Natural killer cell (primary cell): ENCODE measurements around the gene NFYC. TPM values are rescaled to one million over a fixed set of nuclear protein-coding genes. Genes with fewer than 3 reads are reported as not detected.

Experiments
- ATAC-seq, 3 donors: fragments of 150-1000 bp in 2 of 3; fragments of 200-7000 bp in 1 of 3; cut with Tn5 transposase; 1 replicate in 1 of 3; 2 replicates in 2 of 3; pipeline ENCODE4 v1.10.0; 2021; ENCODE audit warnings: mild to moderate bottlenecking in 2 of 3, moderate library complexity in 2 of 3
- DNase-seq, 2 donors: peaks; one replicate each; pipeline versions ENCODE4 v3.0.0 to v3.0.0-alpha.2; 2013 to 2021; ENCODE audit warnings: mixed read lengths in 1 of 2
- H3K27ac ChIP-seq: one replicate; pipeline ENCODE4 v1.5.1; 2013; ENCODE audit warnings: mild to moderate bottlenecking, low read length
- H3K27me3 ChIP-seq: one replicate; pipeline ENCODE4 v1.6.1; 2013; ENCODE audit warnings: low read length; ENCODE audit not compliant: control insufficient read depth, insufficient read depth
- H3K36me3 ChIP-seq: one replicate; pipeline ENCODE4 v1.6.1; 2013; ENCODE audit warnings: low read length; ENCODE audit not compliant: control insufficient read depth, insufficient read depth
- H3K4me1 ChIP-seq: one replicate; pipeline ENCODE4 v1.6.1; 2013; ENCODE audit warnings: low read length; ENCODE audit not compliant: control insufficient read depth, insufficient read depth
- H3K4me3 ChIP-seq: one replicate; pipeline ENCODE4 v1.5.1; 2013; ENCODE audit warnings: low read length
- H3K9me3 ChIP-seq: one replicate; pipeline ENCODE4 v1.6.1; 2013; ENCODE audit warnings: low read length; ENCODE audit not compliant: control insufficient read depth, insufficient read depth
- H3K27ac Mint-ChIP-seq, 2 donors: one replicate each; pipeline ENCODE4 v1.8.0; 2022; ENCODE audit warnings: mild to moderate bottlenecking in 2 of 2, mixed read lengths in 2 of 2, moderate library complexity in 1 of 2
- H3K27me3 Mint-ChIP-seq, 2 donors: one replicate each; pipeline ENCODE4 v1.8.0; 2022; ENCODE audit warnings: low read depth in 2 of 2, mixed read lengths in 2 of 2
- H3K36me3 Mint-ChIP-seq: one replicate; pipeline ENCODE4 v1.8.0; 2022; ENCODE audit warnings: mixed read lengths
- H3K4me1 Mint-ChIP-seq, 2 donors: one replicate each; pipeline ENCODE4 v1.8.0; 2022; ENCODE audit warnings: mixed read lengths in 2 of 2
- H3K4me3 Mint-ChIP-seq: one replicate; pipeline ENCODE4 v1.8.0; 2022; ENCODE audit warnings: mild to moderate bottlenecking, moderate library complexity, mixed read lengths
- H3K9me3 Mint-ChIP-seq, 2 donors: one replicate each; pipeline ENCODE4 v1.8.0; 2022; ENCODE audit warnings: mixed read lengths in 2 of 2
- WGBS: methylation state at CpG from one replicate; pipeline ENCODE4 v1.1.7; 2013; ENCODE audit warnings: missing lambda C conversion rate; ENCODE audit not compliant: insufficient coverage; 5-methylcytosine and 5-hydroxymethylcytosine counted together
- intact Hi-C: fragments of 100-400 bp; cut with micrococcal nuclease; formaldehyde crosslinking; loops from one replicate; pipeline ENCODE4 v1.14.2; 2022
- total RNA-seq, 4 donors: library from RNA; stranded (reverse); fragments of 120-200 nt in 1 of 4; gene quantifications; one replicate each; pipeline versions ENCODE4 v1.2.3 to v1.2.4, GENCODE V29; 2013 to 2022
- TF ChIP-seq, protein P1 (sequence below): fragments of 200-600 bp; IDR thresholded peaks from one replicate; pipeline ENCODE4 v1.8.0; 2022; ENCODE audit warnings: antibody characterized with exemption

NFYC gene
- total RNA-seq, 3 donors from 2014 or later (not counting 1 experiment from before 2014, with no cell fraction given) = 38.7 to 60.4 (median 48.5) TPM

DNA sequence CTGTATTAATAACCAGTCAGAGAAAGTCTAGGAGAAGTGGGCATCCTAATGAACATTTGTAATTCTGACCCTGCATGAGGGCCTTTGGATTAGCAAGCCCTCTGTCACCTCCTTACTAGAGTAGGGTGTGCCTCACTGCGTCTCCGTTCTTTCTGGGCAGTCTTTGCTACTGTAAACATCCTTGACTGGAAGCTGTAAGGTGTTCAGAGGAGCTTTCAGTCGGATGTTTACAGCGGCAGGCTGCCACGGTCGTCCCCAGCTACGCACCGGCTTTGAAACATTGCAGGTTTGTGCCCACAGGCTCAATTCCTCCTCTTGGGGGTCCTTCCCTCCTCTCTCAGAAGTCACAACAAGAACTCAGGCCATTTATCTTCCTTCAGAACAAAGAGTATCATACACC lies 62.7 kb downstream of the NFYC start:
- intact Hi-C loops = no loop called here
- no peak overlapping the region for H3K4me3 ChIP-seq
- H3K27ac ChIP-seq = no peak overlapping the region
- DNase-seq (no peak), ATAC-seq (no peak)
- Mint-ChIP-seq H3K4me3 (no peak overlapping the region), H3K27me3 (no peaks in the 10 kb centered on the region), H3K27ac (no peak overlapping the region), H3K36me3 (peaks cover 29% of the 10 kb centered on the region), H3K4me1 (peaks cover 0 to 4% of the 10 kb centered on the region in 2 donors), H3K9me3 (no peaks in the 10 kb centered on the region)
- no peaks in the 10 kb centered on the region for H3K4me1 ChIP-seq
- H3K9me3 ChIP-seq = no peaks in the 10 kb centered on the region
- TF ChIP-seq, protein P1, sequence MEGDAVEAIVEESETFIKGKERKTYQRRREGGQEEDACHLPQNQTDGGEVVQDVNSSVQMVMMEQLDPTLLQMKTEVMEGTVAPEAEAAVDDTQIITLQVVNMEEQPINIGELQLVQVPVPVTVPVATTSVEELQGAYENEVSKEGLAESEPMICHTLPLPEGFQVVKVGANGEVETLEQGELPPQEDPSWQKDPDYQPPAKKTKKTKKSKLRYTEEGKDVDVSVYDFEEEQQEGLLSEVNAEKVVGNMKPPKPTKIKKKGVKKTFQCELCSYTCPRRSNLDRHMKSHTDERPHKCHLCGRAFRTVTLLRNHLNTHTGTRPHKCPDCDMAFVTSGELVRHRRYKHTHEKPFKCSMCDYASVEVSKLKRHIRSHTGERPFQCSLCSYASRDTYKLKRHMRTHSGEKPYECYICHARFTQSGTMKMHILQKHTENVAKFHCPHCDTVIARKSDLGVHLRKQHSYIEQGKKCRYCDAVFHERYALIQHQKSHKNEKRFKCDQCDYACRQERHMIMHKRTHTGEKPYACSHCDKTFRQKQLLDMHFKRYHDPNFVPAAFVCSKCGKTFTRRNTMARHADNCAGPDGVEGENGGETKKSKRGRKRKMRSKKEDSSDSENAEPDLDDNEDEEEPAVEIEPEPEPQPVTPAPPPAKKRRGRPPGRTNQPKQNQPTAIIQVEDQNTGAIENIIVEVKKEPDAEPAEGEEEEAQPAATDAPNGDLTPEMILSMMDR = no peak
- no peaks in the 10 kb centered on the region for H3K27me3 ChIP-seq
- WGBS = 99% methylated on average over 8 of the region's 8 CpGs
- H3K36me3 ChIP-seq = peaks cover 87% of the 10 kb centered on the region

DNA sequence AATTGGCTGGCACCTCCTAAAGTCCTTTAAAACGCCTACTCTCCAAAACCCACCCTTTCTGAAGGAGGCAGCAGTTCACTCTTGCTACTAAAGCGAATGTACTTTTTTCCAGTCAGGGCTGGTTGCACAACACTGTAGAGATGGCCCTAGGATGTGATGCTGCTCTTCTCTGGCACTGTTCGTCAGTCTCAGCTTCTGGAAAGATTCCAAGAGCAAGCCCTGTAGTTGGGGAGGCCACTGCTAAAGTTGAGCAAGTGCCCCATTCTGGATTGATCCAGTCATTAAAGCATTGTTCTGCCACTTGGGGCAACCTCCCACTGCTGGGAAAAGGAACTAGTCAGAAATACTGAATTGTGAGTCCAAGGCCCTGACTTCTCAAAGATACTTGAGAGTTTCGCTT lies 63.6 kb downstream of the NFYC start:
- 82% methylated on average over 4 of the region's 4 CpGs for WGBS
- no peak for DNase-seq
- H3K36me3 ChIP-seq = peaks cover 85% of the 10 kb centered on the region
- Mint-ChIP-seq H3K27ac (no peak overlapping the region), H3K36me3 (peaks cover 24% of the 10 kb centered on the region), H3K4me3 (no peak overlapping the region), H3K9me3 (no peaks in the 10 kb centered on the region), H3K4me1 (peaks cover 0 to 4% of the 10 kb centered on the region in 2 donors), H3K27me3 (no peaks in the 10 kb centered on the region)
- no peaks in the 10 kb centered on the region for H3K27me3 ChIP-seq
- H3K4me3 ChIP-seq = no peak overlapping the region
- H3K9me3 ChIP-seq = no peaks in the 10 kb centered on the region
- no peak for ATAC-seq
- TF ChIP-seq, protein P1 = no peak
- H3K27ac ChIP-seq = no peak overlapping the region
- H3K4me1 ChIP-seq = no peaks in the 10 kb centered on the region
- intact Hi-C loops = no loop called here

DNA sequence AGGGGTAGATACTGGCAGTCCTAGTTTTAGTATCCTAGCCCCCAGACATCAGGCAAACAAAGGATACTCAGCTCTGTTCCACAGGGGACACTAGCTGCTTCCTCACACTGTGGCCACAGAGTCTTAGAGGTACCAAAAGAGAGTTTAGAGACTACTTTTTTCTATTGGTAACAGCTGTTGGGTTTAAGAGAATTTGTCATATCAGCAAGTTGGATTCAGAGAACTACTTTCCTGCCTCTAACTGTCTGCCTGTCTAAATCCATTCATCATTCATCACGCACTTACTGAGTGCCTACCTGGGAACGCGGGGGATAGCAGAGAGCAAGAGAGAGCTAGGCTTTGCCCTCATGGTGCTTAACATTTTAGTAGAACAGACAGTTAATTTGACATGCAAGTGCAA lies 65.0 kb downstream of the NFYC start:
- Mint-ChIP-seq H3K4me1 (no peaks in the 10 kb centered on the region), H3K27me3 (no peaks in the 10 kb centered on the region), H3K9me3 (no peaks in the 10 kb centered on the region), H3K36me3 (peaks cover 16% of the 10 kb centered on the region), H3K27ac (peak overlapping the region in 1 of 2 donors; percentile 29), H3K4me3 (no peak overlapping the region)
- Histone ChIP-seq H3K27me3 (no peaks in the 10 kb centered on the region), H3K9me3 (no peaks in the 10 kb centered on the region), H3K4me3 (no peak overlapping the region), H3K36me3 (peaks cover 83% of the 10 kb centered on the region), H3K27ac (no peak overlapping the region), H3K4me1 (no peaks in the 10 kb centered on the region)
- WGBS = 99% methylated on average over 3 of the region's 3 CpGs
- no peak for DNase-seq
- intact Hi-C loops = no loop called here
- ATAC-seq = no peak
- TF ChIP-seq, protein P1 = no peak

DNA sequence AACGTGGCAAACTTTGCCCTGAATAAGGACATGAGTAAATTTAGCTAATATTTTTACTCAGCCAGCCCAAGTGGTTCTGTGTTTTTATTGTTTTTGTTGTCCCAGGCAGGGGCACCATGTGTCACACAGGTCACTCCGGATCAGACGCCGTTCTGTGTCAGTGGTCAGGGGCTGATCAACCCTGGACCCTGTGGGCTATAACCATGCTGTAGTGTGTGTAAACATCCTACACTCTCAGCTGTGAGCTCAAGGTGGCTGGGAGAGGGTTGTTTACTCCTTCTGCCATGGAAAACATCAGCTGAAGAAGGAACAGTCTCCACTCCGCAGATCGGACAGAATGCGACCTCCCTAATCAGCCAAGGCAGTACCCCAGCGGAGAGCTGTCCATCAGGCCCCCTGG lies 65.6 kb downstream of the NFYC start:
- Histone ChIP-seq H3K4me3 (no peak overlapping the region), H3K9me3 (no peaks in the 10 kb centered on the region), H3K36me3 (peaks cover 88% of the 10 kb centered on the region), H3K27ac (no peak overlapping the region), H3K27me3 (no peaks in the 10 kb centered on the region), H3K4me1 (no peaks in the 10 kb centered on the region)
- intact Hi-C loops = no loop called here
- H3K27ac Mint-ChIP-seq = no peak overlapping the region
- no peaks in the 10 kb centered on the region for H3K27me3 Mint-ChIP-seq
- no peak for DNase-seq
- peaks cover 16% of the 10 kb centered on the region for H3K36me3 Mint-ChIP-seq
- H3K4me3 Mint-ChIP-seq = no peak overlapping the region
- 97% methylated on average over 8 of the region's 8 CpGs for WGBS
- H3K9me3 Mint-ChIP-seq = no peaks in the 10 kb centered on the region
- TF ChIP-seq, protein P1 = no peak
- no peaks in the 10 kb centered on the region for H3K4me1 Mint-ChIP-seq
- no peak for ATAC-seq
